HepG2 (cell line): ENCODE data around the gene SYNM. TPM values are rescaled to one million over a fixed set of nuclear protein-coding genes. Genes with fewer than 3 reads are reported as not detected.

Source experiments
- NFE2L1 ChIP-seq: sonication (generic); formaldehyde crosslinking; IDR thresholded peaks from 2 replicates; pipeline ENCODE4 v1.4.0; 2020; ENCODE audit warnings: missing genetic modification reagents, mild to moderate bottlenecking, borderline replicate concordance
- RARA ChIP-seq: IDR thresholded peaks from 2 replicates; pipeline ENCODE4 v1.6.1; 2016; ENCODE audit warnings: missing genetic modification reagents, missing compliant biosample characterization
- RFXANK ChIP-seq: IDR thresholded peaks from 2 replicates; pipeline ENCODE4 v1.6.1; 2016
- TAF15 ChIP-seq: fragments of 200-400 bp; formaldehyde crosslinking; IDR thresholded peaks from one replicate; pipeline ENCODE4 v1.6.1; 2018; ENCODE audit warnings: mild to moderate bottlenecking, low read depth, low read length; ENCODE audit not compliant: poor library complexity, severe bottlenecking
- ZBTB7A ChIP-seq: sonication (generic); formaldehyde crosslinking; IDR thresholded peaks from 2 replicates; pipeline ENCODE4 v1.8.0; 2022; ENCODE audit warnings: mild to moderate bottlenecking, missing genetic modification reagents
- ZNF260 ChIP-seq: sonication (generic); formaldehyde crosslinking; IDR thresholded peaks from 2 replicates; pipeline ENCODE4 v1.4.0; 2020; ENCODE audit warnings: missing genetic modification reagents, low read depth, mild to moderate bottlenecking, borderline replicate concordance
- ZNF451 ChIP-seq: sonication (generic); formaldehyde crosslinking; IDR thresholded peaks from 2 replicates; pipeline ENCODE4 v1.5.0; 2020; ENCODE audit warnings: mild to moderate bottlenecking, missing genetic modification reagents
- ZNF660 ChIP-seq: sonication (generic); formaldehyde crosslinking; IDR thresholded peaks from 2 replicates; pipeline ENCODE4 v1.5.1; 2020; ENCODE audit warnings: mild to moderate bottlenecking, low read depth, missing genetic modification reagents, borderline replicate concordance
- polyA plus RNA-seq, 8 experiments: library from polyadenylated mRNA; depleted of rRNA in 3 of 8; stranded (reverse) in 7 of 8; unstranded in 1 of 8; fragments of >200 nt; fragmentation: Illumina TruSeq in 4 of 8; extraction: Trizol in 4 of 8; gene quantifications; 2 replicates each; pipeline versions ENCODE4 v1.2.1 to v1.2.3, GENCODE V29; 2011 to 2016; ENCODE audit warnings: low read depth in 4 of 8, missing spikeins in 1 of 8, mixed read lengths in 1 of 8; ENCODE audit not compliant: insufficient read depth in 1 of 8
- total RNA-seq, 5 experiments: library from RNA; depleted of rRNA; stranded (reverse); fragments of >200 nt; fragmentation: Illumina TruSeq; extraction: Trizol; gene quantifications; 2 replicates each; pipeline ENCODE4 v1.2.3, GENCODE V29; 2016; ENCODE audit warnings: low read depth in 1 of 5
- TF ChIP-seq, protein P1 (sequence below): sonication (generic); formaldehyde crosslinking; IDR thresholded peaks from 2 replicates; pipeline ENCODE4 v1.5.0; 2020; ENCODE audit warnings: mild to moderate bottlenecking, missing genetic modification reagents, borderline replicate concordance

The SYNM gene
- total and polyA plus RNA-seq, 2 of the 13 experiments (the other 11 are each of a cell fraction or from before 2014, with no cell fraction given), result 1.1 to 3.7 TPM

- TF ChIP-seq ZNF660 (CRISPR knock-in tag) (no peak), NFE2L1 (CRISPR knock-in tag) (no peak), RFXANK (CRISPR knock-in tag) (no peak), TAF15 (no peak), ZBTB7A (CRISPR knock-in tag) (no peak), RARA (CRISPR knock-in tag) (no peak), ZNF260 (CRISPR knock-in tag) (no peak), ZNF451 (no peak)
- TF ChIP-seq, protein P1, sequence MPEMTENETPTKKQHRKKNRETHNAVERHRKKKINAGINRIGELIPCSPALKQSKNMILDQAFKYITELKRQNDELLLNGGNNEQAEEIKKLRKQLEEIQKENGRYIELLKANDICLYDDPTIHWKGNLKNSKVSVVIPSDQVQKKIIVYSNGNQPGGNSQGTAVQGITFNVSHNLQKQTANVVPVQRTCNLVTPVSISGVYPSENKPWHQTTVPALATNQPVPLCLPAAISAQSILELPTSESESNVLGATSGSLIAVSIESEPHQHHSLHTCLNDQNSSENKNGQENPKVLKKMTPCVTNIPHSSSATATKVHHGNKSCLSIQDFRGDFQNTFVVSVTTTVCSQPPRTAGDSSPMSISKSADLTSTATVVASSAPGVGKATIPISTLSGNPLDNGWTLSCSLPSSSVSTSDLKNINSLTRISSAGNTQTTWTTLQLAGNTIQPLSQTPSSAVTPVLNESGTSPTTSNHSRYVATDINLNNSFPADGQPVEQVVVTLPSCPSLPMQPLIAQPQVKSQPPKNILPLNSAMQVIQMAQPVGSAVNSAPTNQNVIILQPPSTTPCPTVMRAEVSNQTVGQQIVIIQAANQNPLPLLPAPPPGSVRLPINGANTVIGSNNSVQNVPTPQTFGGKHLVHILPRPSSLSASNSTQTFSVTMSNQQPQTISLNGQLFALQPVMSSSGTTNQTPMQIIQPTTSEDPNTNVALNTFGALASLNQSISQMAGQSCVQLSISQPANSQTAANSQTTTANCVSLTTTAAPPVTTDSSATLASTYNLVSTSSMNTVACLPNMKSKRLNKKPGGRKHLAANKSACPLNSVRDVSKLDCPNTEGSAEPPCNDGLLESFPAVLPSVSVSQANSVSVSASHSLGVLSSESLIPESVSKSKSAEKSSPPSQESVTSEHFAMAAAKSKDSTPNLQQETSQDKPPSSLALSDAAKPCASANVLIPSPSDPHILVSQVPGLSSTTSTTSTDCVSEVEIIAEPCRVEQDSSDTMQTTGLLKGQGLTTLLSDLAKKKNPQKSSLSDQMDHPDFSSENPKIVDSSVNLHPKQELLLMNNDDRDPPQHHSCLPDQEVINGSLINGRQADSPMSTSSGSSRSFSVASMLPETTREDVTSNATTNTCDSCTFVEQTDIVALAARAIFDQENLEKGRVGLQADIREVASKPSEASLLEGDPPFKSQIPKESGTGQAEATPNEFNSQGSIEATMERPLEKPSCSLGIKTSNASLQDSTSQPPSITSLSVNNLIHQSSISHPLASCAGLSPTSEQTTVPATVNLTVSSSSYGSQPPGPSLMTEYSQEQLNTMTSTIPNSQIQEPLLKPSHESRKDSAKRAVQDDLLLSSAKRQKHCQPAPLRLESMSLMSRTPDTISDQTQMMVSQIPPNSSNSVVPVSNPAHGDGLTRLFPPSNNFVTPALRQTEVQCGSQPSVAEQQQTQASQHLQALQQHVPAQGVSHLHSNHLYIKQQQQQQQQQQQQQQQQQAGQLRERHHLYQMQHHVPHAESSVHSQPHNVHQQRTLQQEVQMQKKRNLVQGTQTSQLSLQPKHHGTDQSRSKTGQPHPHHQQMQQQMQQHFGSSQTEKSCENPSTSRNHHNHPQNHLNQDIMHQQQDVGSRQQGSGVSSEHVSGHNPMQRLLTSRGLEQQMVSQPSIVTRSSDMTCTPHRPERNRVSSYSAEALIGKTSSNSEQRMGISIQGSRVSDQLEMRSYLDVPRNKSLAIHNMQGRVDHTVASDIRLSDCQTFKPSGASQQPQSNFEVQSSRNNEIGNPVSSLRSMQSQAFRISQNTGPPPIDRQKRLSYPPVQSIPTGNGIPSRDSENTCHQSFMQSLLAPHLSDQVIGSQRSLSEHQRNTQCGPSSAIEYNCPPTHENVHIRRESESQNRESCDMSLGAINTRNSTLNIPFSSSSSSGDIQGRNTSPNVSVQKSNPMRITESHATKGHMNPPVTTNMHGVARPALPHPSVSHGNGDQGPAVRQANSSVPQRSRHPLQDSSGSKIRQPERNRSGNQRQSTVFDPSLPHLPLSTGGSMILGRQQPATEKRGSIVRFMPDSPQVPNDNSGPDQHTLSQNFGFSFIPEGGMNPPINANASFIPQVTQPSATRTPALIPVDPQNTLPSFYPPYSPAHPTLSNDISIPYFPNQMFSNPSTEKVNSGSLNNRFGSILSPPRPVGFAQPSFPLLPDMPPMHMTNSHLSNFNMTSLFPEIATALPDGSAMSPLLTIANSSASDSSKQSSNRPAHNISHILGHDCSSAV (CRISPR knock-in tag), result no peak
Observed at GRCh38 chr15:99092554-99093172, 12.2 kb upstream of the SYNM start (continued).
